Esophagus squamous epithelium (tissue), 4 donors: ENCODE data around the gene MNT.

Source experiments
- POLR2A ChIP-seq, 4 donors: fragments of 450-650 bp; IDR thresholded peaks; one replicate each; pipeline ENCODE4 v1.6.1; 2017; ENCODE audit warnings: antibody characterized with exemption in 4 of 4, mild to moderate bottlenecking in 4 of 4, moderate library complexity in 3 of 4
- TF ChIP-seq, protein P1 (sequence below), 6 experiments: fragments of 450-650 bp in 4 of 6; fragments of 200-600 bp in 2 of 6; sonication (generic) in 2 of 6; IDR thresholded peaks; one replicate each; pipeline ENCODE4 v1.5.1; 2016 to 2019; ENCODE audit warnings: antibody characterized with exemption in 6 of 6, mild to moderate bottlenecking in 4 of 6, moderate library complexity in 4 of 6

DNA sequence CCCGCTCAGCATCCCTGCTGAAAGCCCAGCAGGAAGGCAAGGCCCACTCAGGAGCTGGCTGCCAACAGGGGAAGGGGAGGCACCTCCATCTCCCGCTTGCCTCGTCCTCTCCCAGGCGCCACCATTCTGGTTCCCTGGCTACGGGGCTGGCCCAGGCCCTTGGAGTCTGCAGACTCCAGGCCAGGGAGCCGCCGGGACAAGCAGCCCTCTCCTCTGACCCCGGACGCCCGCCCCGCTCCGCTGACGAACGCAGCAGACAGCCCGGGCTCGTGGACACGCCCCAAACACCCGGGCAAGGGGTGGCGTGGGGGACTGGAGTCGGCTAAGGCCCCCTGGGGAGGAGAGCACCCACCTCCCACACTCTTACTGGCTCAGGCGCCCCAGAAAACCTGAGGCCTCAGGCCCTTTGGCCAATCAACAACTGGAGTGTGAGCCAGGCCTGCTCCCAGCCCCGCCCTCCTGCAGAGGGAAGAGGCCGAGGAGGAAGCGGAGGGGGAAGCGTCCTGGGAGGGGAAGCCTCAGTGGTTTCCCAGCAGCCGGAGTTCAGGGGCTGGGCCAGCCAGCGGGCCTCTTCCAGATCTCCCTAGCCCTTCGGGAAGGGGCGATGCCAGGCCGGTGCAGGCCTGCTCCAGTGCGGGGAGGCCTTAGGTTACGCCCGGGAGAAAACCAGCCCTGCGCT is 4.2 kb downstream of the MNT start:
- TF ChIP-seq, protein P1, sequence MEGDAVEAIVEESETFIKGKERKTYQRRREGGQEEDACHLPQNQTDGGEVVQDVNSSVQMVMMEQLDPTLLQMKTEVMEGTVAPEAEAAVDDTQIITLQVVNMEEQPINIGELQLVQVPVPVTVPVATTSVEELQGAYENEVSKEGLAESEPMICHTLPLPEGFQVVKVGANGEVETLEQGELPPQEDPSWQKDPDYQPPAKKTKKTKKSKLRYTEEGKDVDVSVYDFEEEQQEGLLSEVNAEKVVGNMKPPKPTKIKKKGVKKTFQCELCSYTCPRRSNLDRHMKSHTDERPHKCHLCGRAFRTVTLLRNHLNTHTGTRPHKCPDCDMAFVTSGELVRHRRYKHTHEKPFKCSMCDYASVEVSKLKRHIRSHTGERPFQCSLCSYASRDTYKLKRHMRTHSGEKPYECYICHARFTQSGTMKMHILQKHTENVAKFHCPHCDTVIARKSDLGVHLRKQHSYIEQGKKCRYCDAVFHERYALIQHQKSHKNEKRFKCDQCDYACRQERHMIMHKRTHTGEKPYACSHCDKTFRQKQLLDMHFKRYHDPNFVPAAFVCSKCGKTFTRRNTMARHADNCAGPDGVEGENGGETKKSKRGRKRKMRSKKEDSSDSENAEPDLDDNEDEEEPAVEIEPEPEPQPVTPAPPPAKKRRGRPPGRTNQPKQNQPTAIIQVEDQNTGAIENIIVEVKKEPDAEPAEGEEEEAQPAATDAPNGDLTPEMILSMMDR (IDR thresholded peaks at IDR 0.05), result no peak
- TF ChIP-seq POLR2A (IDR thresholded peaks at IDR 0.05), result peak in 3 of 4 donors; percentile 30 to 80 (median 56)
